Uterus (tissue), 4 donors: ENCODE results near the gene ELF5. TPM values are rescaled to one million over a fixed set of nuclear protein-coding genes. Genes with fewer than 3 reads are reported as not detected.

Experiments
- DNase-seq, 2 donors: peaks; one replicate each; pipeline ENCODE4 v3.0.0-alpha.2; 2019 to 2020
- H3K27ac ChIP-seq, 2 donors: fragments of 200-600 bp; sonication (generic); 1 replicate in 1 of 2; 2 replicates in 1 of 2; pipeline ENCODE4 v1.5.1; 2016 to 2018
- H3K27me3 ChIP-seq, 2 donors: fragments of 200-600 bp; sonication (generic); one replicate each; pipeline ENCODE4 v1.5.1; 2018 to 2019; ENCODE audit warnings: control low read depth in 1 of 2
- H3K36me3 ChIP-seq, 2 donors: fragments of 200-600 bp; sonication (generic); one replicate each; pipeline ENCODE4 v1.5.1; 2019; ENCODE audit warnings: control low read depth in 1 of 2
- H3K4me1 ChIP-seq, 2 donors: fragments of 200-600 bp; sonication (generic); one replicate each; pipeline ENCODE4 v1.5.1; 2018 to 2019; ENCODE audit warnings: control low read depth in 1 of 2
- H3K4me3 ChIP-seq, 2 donors: fragments of 200-600 bp; sonication (generic); 1 replicate in 1 of 2; 2 replicates in 1 of 2; pipeline ENCODE4 v1.5.1; 2018 to 2019; ENCODE audit warnings: mild to moderate bottlenecking in 1 of 2
- H3K9me3 ChIP-seq, 2 donors: fragments of 200-600 bp; sonication (generic); one replicate each; pipeline ENCODE4 v1.5.1; 2019; ENCODE audit warnings: control low read depth in 1 of 2
- POLR2A ChIP-seq, 2 donors: fragments of 450-650 bp; IDR thresholded peaks; one replicate each; pipeline ENCODE4 v1.6.1; 2016; ENCODE audit warnings: antibody characterized with exemption in 2 of 2, mild to moderate bottlenecking in 1 of 2, moderate library complexity in 1 of 2
- intact Hi-C: fragments of 100-400 bp; cut with DNase I; formaldehyde crosslinking; loops from one replicate; pipeline ENCODE4 v1.15.1; 2023; ENCODE audit warnings: low total_unique reads
- total RNA-seq, 4 donors: library from RNA; depleted of rRNA in 3 of 4; stranded (reverse); fragments of >200 nt in 3 of 4; gene quantifications; one replicate each; pipeline versions ENCODE4 v1.1.0 to v1.2.4, GENCODE V29; 2014 to 2023
- TF ChIP-seq, protein P1 (sequence below), 4 experiments: fragments of 200-600 bp in 2 of 4; fragments of 450-650 bp in 2 of 4; sonication (generic) in 2 of 4; IDR thresholded peaks; one replicate each; pipeline ENCODE4 v1.5.1; 2016 to 2019; ENCODE audit warnings: antibody characterized with exemption in 4 of 4, mild to moderate bottlenecking in 2 of 4, moderate library complexity in 1 of 4
- donor health status: DM: yes; HTN: yes; CAD: no.

The ELF5 gene
- total RNA-seq, 4 donors from 2014 or later: not detected

DNA sequence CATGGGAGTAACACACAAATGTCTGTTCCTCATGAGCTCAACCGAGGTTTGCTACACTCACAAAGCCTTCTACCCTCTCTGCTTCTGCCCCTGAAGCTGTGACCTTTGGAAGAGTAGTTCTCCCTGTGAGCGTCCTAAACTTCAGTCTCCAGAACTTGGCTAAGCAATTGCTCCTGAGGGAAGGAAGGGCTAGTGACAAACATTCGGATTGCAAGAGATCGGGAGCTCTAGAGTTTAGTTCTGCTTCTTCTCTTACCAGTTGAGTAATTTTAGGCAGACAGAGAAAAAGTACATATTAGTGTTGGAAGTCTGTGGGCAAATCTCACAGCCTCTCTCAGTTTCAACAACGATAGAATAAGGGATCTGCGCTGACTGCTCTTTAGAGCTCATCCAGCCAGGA, 27.3 kb upstream of the ELF5 start:
- no peak for DNase-seq
- intact Hi-C loops: no loop called here
- H3K27me3 ChIP-seq: no peaks in the 10 kb centered on the region

DNA sequence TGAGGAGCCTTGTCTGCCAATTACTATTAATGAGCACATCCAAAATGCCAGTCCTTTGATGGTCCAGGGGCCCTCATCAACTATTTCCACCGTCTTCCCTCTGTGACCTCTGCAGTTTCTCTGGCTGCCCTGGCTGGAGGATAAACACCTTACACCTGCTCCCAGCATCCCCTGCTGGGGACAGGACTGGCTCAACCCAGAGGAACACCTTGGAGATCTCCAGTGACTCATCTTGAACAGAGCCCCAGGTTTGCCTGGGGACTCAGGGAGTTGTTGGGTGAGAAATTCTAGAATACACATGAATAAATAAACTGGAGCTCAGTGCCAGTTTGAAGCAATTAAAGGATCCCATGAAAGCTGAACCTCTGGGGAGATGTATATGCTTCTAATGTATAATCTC, 24.0 kb upstream of the ELF5 start:
- no peak overlapping the region for H3K27ac ChIP-seq

More for the DNA sequence above, 27.3 kb upstream of the ELF5 start:
- Histone ChIP-seq H3K4me1 (no peaks in the 10 kb centered on the region), H3K9me3 (no peaks in the 10 kb centered on the region), H3K27ac (no peak overlapping the region), H3K4me3 (no peak overlapping the region), H3K36me3 (no peaks in the 10 kb centered on the region)
- TF ChIP-seq, protein P1, sequence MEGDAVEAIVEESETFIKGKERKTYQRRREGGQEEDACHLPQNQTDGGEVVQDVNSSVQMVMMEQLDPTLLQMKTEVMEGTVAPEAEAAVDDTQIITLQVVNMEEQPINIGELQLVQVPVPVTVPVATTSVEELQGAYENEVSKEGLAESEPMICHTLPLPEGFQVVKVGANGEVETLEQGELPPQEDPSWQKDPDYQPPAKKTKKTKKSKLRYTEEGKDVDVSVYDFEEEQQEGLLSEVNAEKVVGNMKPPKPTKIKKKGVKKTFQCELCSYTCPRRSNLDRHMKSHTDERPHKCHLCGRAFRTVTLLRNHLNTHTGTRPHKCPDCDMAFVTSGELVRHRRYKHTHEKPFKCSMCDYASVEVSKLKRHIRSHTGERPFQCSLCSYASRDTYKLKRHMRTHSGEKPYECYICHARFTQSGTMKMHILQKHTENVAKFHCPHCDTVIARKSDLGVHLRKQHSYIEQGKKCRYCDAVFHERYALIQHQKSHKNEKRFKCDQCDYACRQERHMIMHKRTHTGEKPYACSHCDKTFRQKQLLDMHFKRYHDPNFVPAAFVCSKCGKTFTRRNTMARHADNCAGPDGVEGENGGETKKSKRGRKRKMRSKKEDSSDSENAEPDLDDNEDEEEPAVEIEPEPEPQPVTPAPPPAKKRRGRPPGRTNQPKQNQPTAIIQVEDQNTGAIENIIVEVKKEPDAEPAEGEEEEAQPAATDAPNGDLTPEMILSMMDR (IDR thresholded peaks at IDR 0.05): no peak
- TF ChIP-seq POLR2A (IDR thresholded peaks at IDR 0.05): no peak

DNA sequence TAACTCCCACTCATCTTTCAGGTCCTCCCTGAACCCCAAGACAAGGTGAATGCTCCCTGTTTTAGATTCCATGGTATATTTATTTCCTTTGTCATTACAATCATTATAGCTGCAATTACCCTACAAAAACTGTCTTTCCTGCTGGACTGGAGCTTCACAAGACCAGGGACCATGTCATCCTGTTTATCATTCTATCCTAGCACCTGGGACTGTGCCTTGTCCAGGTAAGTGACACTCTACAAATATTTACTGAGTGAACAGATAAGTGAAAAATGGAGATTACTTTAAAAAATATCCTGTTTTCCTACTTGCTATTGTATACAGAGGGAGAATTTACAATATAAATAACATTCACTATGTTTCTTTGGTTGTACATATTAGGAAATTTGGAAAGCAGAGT, 22.5 kb upstream of the ELF5 start:
- intact Hi-C loops: no loop called here
- Histone ChIP-seq H3K9me3 (no peaks in the 10 kb centered on the region), H3K4me1 (no peaks in the 10 kb centered on the region), H3K4me3 (no peak overlapping the region), H3K27ac (no peak overlapping the region), H3K27me3 (no peaks in the 10 kb centered on the region), H3K36me3 (no peaks in the 10 kb centered on the region)
- no peak for TF ChIP-seq POLR2A (IDR thresholded peaks at IDR 0.05)
- TF ChIP-seq, protein P1 (IDR thresholded peaks at IDR 0.05): no peak
- no peak for DNase-seq

More for the DNA sequence above, 24.0 kb upstream of the ELF5 start:
- Histone ChIP-seq H3K36me3 (no peaks in the 10 kb centered on the region), H3K4me3 (no peak overlapping the region), H3K27me3 (no peaks in the 10 kb centered on the region), H3K9me3 (no peaks in the 10 kb centered on the region), H3K4me1 (no peaks in the 10 kb centered on the region)
- intact Hi-C loops: no loop called here
- TF ChIP-seq POLR2A (IDR thresholded peaks at IDR 0.05): no peak
- TF ChIP-seq, protein P1 (IDR thresholded peaks at IDR 0.05): no peak
- DNase-seq: no peak

DNA sequence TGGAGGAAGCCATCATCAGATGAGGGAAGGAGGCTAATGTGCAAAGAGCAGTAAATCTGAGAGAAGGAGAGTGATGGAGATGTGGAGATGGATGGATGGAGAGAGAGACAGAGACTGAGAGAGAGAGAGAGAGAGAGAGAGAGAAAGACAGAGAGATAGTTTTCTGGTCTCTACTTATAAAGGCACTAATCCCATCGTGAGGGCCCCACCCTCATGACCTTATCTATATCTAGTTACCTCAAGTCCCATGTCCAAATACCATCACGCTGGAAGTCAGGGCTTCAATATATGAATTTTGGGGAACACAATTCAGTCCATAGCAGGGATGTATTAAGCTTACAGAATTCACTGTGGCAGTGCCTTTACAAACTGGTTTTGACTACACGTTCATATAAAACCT, 21.2 kb upstream of the ELF5 start:
- TF ChIP-seq POLR2A (IDR thresholded peaks at IDR 0.05): no peak
- TF ChIP-seq, protein P1 (IDR thresholded peaks at IDR 0.05): no peak
- no peaks in the 10 kb centered on the region for H3K9me3 ChIP-seq
- H3K36me3 ChIP-seq: no peaks in the 10 kb centered on the region
- no peak overlapping the region for H3K4me3 ChIP-seq
- H3K27ac ChIP-seq: no peak overlapping the region
- H3K4me1 ChIP-seq: no peaks in the 10 kb centered on the region
- intact Hi-C loops: no loop called here
- no peaks in the 10 kb centered on the region for H3K27me3 ChIP-seq
- no peak for DNase-seq

DNA sequence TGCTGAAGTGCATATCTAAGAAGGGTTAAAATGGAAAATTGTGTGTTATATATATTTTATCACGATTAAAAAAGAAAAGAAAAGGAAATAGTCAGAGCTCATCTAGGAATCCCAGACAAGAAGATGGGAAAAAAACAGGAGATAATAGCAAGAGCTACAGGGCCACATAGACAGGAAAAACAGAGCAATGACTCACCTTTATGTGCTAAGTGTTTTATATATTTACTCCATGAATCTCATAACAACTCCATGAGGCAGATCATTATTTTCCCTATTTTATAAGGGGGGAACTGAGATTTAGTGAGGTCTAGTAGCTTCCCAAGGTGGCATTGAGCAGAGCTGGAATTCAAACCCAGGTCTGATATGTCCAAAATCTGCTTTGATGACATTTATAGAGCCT, 18.1 kb upstream of the ELF5 start:
- Histone ChIP-seq H3K27me3 (no peaks in the 10 kb centered on the region), H3K9me3 (no peaks in the 10 kb centered on the region), H3K4me1 (no peaks in the 10 kb centered on the region), H3K4me3 (no peak overlapping the region), H3K36me3 (no peaks in the 10 kb centered on the region), H3K27ac (no peak overlapping the region)
- no peak for TF ChIP-seq POLR2A (IDR thresholded peaks at IDR 0.05)
- TF ChIP-seq, protein P1 (IDR thresholded peaks at IDR 0.05): no peak
- DNase-seq: no peak
- intact Hi-C loops: no loop called here
